GM19351 (cell line): Measurements from ENCODE around the gene PYY.

Experiments used
- ATAC-seq: cut with Tn5 transposase; IDR thresholded peaks from one replicate; pipeline ENCODE4 v1.9.1; 2021; ENCODE audit warnings: mild to moderate bottlenecking, moderate library complexity; ENCODE audit not compliant: unreplicated experiment

The PYY gene

DNA sequence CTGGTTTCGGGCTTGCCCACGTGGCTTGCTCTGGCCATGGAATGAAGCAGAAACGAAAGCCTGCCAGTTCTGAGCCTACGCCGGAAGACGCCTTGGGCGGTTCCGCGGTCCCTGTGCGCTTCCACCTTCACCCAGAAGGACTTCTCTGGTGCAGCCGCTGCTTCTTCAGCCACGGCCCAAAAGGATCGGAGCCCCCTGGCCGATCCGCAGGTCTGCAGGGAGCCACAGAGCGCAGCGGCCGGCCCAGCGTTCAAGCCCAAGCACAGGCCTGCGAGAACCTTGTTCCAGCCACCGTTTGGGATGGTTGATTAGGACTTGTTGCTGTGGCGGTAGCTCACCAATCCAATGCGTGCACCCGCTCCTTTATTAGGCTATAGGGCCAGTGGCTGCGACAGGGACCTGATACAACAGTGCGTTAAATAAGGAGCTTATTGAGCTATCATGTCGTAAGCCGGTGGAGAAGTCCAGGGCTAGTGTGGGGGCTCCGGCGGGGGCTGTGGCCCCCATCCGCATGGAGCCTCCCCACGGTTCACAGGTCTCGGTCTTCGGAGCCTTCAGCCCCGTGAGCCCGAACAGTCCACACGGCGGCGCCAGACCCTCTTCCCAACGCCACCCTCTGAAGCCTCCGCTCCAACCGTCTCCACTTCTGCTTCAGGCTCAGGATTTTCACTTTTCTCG is 36.3 kb downstream of the PYY start:
- ATAC-seq, result no peak

- no peak for ATAC-seq
These were observed 36.8 kb downstream of the PYY start for GRCh38 chr17:43917016-43917347.

DNA sequence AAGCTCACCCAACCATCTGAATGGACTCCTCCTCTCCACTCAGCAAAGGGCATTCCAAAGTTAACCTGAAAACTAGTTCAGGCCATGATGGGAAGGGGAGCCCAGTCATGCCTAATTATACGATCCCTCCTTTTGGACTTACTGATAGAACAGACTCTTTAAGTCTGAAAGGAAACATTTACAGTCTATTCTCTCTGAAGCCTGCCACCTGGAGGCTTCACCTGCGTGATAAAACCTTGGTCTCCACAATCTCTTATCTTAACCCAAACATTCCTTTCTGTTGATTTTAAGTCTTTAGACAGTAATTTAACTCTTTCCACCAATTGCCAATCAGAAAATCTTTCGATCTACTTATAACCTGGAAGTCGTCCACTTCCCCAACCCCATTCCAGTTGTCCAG is 37.4 kb downstream of the PYY start:
- ATAC-seq, result no peak

DNA sequence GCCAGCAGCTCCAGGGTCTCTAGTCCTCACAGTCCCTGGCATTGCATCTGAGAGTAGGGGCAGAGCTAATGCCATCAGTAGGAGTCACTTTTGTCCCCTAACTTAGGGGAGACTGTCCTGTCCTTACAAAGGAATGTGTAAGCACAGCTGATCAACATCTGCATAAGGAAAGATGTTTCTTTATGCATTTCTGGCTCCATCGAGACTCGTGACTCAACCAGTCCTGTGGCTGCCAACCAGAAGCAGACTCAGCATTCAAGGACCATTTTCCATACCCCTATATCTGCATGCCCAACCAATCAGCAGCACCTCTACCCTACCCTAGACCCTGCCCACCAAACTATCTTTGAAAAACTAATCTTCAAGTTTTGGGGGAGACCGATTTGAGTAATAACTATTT is 38.2 kb downstream of the PYY start:
- no peak for ATAC-seq

DNA sequence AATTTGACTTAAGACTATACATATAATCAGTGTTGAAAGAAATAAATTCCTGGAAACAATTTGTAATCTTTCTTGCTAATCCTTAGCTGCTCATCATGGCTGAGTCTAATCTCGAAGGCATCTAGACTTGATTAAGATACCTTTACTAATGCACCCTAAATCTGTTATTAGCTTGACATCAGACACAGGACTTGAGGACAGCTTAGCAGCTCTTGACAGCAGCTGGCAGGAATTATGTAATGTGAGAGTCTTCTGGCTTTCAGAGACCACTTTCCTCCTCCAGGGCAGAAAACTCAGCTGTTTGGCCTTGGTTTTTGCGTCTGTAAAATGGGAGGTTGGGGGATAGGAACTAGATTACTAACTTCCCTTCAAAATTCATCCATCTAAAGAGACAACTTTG is 39.3 kb downstream of the PYY start:
- ATAC-seq, result no peak

GRCh38 chr17:43913584-43913983 is 40.2 kb downstream of the PYY start:
- ATAC-seq, result no peak

DNA sequence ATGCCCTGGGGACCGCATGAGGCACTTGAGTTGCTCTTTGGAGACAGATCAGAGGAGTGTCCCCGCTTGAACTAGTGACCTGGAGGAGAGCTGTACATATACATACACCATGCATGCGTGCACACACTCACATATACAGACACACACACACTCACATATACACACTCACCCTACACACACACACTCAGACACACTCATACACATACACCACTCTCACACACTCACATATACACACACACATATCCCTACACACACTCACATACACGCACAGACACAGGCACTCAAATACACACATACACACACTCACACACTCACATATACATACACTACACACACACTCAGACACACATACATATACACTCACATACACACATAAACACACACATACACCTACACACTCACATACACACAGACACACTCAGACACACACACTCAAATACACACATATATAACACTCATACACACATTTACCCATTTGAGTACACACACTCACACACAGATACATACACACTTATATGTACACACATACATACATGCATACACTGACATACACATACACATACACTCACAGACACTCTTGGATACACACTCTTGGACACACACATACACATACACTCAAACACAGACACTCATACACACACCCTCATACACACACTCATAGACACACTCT is 41.0 kb downstream of the PYY start:
- no peak for ATAC-seq

DNA sequence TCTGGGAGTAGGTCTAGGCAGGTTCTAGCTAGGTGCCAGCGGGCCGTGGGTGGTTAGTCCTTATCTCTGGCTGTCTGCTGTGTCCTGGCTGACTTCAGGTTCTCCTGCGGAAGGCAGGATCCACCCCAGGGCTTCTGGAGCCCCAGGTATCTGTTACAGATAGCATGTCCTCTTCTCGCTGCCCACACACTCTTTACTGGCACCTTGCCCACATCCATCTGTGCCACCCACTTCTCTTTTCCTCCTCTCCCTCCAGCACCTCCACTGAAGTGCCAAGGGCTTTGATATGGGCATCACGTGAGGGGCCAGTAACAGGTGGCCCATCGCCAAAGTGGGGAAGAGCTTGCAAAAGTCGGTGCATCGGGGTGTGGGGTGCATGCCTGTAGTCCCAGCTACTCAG is 41.8 kb downstream of the PYY start:
- no peak for ATAC-seq

DNA sequence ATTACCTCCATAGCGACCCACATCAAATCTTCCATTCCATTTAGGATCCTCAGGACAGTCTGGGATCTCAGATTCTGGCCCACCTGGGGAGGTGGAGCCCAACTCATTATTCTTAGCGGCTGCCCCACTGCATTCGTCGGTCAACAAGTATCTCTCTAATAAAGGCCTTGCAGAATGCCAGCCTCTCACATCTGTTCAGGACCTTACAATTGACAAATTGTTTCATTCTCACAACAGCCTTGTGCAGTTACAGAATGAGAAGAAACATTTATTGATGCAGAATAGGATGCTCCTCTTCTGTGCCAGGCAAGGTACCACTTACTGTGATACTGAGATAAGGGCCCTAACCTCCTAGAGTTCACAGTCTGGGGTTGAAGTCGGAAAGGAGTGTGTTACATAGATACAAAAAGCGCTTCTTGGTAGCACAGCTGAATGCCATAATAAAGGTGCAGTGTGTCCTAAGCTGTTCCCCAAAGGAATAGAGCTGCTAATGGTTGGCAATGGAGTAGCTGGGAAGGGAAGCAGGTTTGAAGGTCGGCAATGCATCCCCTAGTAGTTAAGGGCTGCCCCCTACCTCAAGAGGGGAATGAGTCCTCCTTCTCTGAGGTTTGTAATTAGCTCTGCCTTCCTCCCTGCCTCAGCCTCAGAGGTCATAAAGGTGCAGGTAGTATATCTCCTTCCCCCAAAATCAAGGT is 44.1 kb downstream of the PYY start:
- no peak for ATAC-seq

DNA sequence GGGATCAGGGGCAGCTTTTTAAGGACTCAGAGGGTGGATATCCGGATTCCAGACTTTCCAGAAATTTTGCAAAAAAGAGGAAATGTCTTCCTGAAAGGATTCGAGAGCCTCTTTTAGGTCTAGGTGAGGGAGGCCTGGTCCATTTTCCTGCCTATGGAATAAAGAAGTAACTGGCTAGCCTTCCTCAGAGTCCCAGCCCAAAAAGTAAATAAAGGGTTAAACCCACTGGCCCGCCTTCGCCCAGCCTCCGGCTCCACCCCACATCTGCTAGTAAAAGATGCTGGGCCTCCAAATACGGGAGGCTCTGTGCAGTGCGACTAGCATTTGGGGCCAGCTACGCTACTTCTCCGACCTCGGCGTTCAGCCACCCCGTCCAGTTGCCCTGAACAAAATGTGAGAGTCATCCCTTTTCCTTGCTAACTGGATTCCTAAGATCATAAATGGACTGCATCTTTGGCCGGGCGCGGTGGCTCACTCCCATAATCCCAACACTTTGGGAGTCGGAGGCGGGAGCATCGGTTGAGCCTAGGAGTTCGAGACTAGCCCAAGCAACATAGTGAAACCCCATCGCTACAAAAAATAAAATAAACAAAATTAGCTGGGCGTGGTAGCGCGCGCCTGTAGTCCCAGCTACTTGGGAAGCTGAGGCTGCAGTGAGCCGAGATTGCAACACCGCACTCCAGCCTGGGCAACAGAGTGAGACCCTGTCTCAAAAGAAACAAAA is 45.6 kb downstream of the PYY start:
- ATAC-seq, result no peak

GRCh38 chr17:43907425-43907981 is 46.2 kb downstream of the PYY start, which contains the start of gene MPP2:
Gene MPP2, minus strand, starts transcription at chr17:43907536. Its CDS starts 3,076 bp downstream, at chr17:43904460.
- ATAC-seq, result no peak

- no peak for ATAC-seq
These were observed 46.8 kb downstream of the PYY start for GRCh38 chr17:43906951-43907424.

GRCh38 chr17:43905985-43906852 is 47.5 kb downstream of the PYY start:
- no peak for ATAC-seq

GRCh38 chr17:43905400-43905984 is 48.2 kb downstream of the PYY start:
- ATAC-seq, result no peak
